NCI-H345 treated with DMSO at 0.1 percent for 48 hours (cell line): Measurements from ENCODE around the gene UMODL1.
A peak's percentile ranks its signal among the peaks of the same experiment; 100 is the strongest.
"Not testable (repeated sequence)": the region's sequence is repeated elsewhere in the genome, so short reads cannot be mapped to it uniquely, and the experiment has no call there.

Source experiments
- DNase-seq: peaks from one replicate; lab custom pipeline; 2025; ENCODE audit not compliant: unreplicated experiment; lab: John Stamatoyannopoulos, UW

The UMODL1 gene

GRCh38 chr21:42161956-42162681 is 91.0 kb downstream of the UMODL1 start:
- DNase-seq: no peak

DNA sequence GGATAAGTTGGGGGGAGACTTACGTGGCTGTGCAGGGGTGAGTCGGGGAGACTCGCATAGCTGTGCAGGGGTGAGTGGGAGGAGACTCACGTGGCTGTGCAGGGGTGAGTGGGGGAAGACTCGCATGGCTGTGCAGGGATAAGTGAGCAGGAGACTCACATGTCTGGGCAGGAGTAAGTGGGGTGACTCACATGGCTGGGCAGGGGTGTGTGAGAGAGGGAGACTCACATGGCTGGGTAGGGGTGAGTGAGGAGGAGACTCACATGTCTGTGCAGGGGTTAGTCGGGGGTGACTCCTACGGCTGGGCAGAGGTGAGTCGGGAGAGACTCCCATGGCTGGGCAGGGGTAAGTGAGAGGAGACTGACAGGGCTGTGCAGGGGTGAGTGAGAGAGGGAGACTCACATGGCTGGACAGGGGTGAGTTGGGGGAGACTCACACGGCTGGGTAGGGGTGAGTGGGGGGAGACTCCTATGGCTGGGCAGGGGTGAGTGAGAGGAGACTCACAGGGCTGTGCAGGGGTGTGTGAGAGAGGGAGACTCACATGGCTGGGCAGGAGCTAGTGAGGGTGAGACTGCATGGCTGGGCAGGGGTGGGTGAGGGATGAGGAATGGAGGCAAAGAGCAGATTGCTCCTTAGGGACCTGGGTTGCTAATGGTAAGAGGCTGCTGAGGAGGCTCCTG is 91.9 kb downstream of the UMODL1 start:
- DNase-seq: no peak

GRCh38 chr21:42163511-42163863 is 92.4 kb downstream of the UMODL1 start:
- DNase-seq: no peak

DNA sequence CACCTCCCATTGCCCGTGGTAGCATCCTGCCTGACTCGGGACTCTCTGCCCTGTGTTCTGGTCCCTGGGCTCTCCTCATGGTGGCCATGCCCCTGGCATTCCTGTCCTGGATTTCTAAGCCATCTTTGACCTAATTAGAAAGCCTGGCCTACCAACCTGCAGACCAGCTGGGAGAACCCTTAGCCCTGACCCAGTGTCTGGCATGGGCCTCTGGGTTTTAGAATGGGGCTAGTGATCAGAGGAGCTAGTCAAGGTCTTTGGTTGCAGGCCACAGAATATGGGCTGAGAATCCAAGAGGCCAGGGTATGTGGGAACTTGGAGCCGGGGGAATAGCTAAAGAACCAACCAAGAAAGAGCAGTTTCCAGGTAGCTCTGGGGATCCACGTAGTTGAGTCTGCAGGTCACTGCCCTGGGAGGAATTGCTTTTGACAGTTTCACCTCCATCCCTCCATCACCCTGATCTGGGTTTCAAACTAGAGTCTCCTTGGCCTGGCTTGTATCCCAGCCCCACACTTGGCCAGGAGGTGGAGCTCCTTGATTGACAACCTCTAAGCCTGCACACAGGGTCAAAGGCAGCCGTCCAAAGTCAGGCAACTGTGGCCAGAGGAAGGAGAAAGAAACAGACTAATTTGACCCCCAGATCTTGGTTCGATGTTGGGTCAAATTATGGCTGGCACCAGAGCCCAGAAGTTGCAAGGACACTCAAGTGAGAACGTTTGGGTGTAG is 93.1 kb downstream of the UMODL1 start:
- DNase-seq: no peak

GRCh38 chr21:42164818-42165217 is 93.7 kb downstream of the UMODL1 start:
- DNase-seq: no peak

GRCh38 chr21:42165901-42166300 is 94.8 kb downstream of the UMODL1 start:
- no peak for DNase-seq

DNA sequence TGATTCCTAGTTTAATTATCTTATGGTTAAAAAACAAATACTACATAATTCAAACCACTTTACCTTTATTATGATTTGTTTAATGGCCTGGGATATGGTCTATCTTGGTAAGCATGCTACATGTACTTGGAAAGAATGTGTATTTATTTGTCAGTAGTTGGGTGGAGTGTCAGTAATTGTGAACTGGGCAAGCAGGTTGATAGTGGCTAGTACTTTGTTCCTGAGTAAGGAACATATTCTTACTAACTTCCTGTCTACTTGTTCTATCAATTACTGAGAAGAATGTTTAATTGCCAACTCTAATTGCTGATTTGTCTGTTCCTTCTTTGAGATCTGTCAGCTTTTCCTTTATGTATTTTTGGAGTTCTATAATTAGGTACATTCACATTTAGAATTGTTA is 98.6 kb downstream of the UMODL1 start:
- DNase-seq: no peak

- DNase-seq: peak; percentile 46
Observed at GRCh38 chr21:42171091-42172053, 100.3 kb downstream of the UMODL1 start.

DNA sequence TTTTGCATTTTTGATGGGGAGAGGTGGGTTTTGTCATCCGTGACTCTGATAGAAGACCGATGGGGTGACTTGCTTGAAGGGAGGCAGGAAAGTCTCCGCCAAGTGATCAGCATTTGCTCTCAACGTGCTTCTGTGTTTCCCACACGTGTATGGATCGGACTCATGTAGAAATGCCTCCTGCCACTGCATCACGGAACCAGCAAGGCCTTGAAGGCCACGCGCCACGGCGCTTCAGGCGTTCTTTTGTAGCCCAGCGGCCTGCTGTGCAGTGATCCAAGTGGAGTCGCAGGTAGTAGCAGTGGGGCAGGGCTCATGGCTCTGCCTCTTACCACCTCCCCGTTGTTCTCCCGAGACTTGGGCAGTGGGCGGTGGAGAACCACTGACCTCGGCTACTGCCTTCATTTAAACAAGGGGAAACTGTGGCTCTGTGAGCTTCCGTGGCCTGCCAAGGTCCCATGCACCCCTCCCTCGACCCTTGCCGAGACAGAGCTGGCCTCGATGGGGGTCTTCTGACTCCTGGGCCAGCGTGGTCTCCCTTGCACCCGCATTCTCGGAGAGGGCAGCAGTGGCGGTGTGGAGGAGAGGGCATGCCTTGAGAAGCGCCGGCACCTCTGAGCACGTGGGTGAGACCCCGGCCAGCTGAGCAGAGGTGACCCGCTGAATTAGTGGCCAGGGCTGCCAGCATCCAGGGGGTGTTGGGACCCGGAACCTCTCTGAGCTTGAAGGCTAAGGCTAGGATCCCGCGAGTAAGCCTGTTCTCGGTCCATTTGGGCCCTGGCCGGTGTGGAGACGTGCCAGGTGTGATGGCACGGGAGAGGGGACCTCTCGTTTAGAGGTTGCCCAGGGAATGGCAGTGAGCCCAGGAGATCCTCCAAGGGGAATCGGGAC is 101.7 kb downstream of the UMODL1 start:
- DNase-seq: no peak

GRCh38 chr21:42174173-42174572 is 103.1 kb downstream of the UMODL1 start:
- no peak for DNase-seq

DNA sequence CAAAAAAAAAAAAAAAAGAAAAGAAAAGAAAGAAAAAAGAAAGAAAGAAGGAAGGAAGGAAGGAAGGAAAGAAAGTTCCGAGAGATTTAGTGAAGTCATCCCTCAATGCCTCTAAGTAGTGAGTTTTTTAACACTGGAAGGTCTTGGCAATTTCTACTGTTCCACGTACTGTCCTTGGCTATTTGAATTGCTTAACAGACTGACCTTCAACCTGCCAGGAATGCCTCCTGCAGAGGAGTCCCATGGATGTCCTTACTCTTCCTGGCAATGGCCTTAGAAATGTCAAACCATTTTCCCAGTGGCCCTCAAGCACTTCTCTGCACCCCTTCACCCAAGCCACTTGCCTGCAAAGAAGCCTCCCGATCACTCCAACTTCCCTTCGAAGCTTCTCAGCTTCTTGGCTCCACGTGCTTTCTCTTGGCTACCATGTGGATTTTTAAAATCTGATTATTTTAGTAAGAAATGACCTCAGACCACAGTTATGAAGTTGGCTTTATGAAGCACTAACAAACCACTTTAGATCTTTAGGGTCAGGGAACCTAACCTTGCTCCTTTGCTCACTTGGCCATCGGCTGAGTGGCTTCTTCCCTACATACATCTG is 104.1 kb downstream of the UMODL1 start:
- no peak for DNase-seq

DNA sequence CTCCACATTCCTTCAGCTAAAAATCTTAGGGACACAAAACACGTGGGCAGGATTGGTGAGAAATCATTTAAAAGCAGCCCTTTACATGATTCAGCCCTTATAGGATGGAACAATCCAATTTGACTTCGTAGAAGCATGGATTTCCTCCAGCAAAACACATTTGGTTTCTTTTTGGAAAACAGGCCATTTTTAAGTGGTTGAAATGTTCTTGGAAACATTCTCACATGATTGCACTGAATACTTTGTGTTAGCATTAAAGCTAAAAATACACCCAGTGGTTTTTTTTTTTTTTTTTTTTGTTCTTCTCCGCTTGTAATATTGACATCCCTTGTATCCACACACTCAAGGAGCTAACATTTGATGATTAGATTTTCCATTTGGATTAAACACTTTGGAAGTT is 105.7 kb downstream of the UMODL1 start:
- DNase-seq: no peak

DNA sequence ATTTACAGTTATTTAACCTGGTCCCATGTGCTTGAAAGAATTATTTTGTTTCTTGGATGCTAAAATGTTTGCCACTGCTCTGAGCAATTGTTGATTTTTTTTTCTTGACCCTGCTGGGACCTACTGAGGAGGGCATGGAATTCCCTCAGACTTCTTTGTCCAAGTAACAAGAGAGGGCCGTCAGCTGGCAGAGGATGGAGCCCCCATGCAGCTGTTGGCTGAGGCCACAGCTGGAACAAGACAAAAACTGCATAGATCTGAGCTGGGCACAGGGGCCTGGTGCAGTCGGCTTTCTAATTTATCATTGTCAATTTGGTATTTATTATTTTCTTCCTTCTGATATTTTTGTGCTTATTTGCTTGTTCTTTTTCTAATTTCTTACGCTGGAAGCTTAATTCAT is 108.2 kb downstream of the UMODL1 start:
- DNase-seq: no peak

DNA sequence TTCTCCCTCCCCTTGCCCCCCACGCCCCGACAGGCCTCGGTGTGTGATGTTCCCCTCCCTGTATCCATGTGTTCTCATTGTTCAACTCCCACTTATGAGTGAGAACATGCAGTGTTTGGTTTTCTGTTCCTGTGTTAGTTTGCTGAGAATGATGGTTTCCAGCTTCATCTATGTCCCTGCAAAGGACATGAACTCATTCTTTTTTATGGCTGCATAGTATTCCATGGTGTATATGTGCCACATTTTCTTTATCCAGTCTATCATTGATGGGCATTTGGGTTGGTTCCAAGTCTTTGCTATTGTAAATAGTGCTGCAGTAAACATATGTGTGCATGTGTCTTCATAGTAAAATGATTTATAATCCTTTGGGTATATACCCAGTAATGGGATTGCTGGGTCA is 108.9 kb downstream of the UMODL1 start:
- not testable (repeated sequence) for DNase-seq

DNA sequence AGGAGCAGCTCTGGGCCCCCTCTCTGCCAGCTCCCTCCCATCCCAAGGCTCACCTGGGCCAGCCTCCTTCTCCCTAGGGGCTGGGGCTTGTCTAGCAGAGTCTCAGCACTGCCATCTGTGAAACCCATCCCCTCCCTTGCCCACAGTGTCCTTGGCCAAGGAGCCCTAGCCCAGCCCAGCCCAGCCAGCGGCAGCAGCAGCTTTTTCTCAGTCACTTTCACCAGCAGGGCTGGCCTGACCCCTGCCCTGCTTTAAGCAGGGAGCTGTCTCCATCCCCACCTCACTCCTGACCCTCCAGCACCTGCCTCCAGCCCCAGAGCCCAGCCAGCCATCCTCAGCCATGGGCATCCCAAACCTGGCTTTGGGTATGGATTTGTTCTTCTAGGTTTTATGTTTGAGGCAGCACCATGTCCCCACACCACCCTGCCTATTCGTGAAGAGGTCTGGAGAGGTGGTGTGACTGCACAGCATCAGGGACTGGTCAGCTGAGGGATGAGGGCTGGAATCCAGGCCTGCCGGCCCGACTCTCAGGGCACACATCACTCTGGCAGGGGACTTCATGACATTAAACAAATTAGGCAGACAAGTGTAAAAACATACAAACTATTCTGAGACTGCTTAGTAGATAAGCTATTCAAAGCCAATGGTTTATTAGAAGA is 111.7 kb downstream of the UMODL1 start:
- no peak for DNase-seq

DNA sequence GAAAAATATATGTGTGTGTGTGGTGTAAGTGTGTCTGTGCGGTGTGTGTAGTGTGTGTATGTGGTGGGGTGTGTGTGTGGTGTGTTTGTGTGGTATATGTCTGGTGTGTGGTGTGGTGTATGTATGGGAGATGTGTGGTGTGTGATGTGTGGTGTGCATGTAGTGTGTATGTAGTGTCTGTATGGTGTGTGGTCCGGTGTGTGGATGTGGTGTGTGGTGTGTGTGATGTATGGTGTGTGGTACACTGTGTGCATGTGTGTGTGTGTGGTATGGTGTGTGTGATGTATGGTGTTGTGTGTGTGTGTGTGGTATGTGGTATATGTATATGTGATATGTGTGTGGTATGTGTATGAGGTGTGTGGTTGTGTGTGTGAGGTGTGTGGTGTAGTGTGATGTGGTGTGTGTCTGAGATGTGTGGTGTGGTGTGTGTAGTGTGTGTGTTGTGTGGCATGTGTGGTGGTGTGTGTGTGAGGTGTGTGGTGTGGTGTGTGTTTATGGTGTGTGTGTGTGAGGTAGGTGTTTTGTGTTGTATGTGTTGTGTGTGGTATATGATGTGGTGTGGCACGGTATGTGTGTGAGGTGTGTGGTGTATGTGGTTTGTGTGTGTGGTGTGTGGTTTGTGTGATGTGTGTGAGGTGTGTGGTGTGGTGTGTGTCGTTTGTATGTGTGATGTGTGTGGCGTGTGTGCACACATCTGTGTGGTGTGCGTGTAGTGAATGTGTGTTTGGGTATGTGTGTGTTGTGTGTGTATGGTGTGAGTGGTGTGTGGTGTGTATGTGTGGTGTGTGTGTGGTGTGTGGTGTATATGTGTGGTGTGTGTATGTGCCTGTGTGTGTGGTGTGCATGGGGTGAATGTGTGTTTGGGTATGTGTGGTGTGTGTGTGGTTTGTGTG is 112.5 kb downstream of the UMODL1 start:
- DNase-seq: no peak

GRCh38 chr21:42186591-42186990 is 115.5 kb downstream of the UMODL1 start:
- DNase-seq: no peak

GRCh38 chr21:42187976-42188653 is 117.0 kb downstream of the UMODL1 start:
- DNase-seq: no peak
